ENCODE results near the gene GNMT.
"Not testable (repeated sequence)": the region's sequence is repeated elsewhere in the genome, so short reads cannot be mapped to it uniquely, and the experiment has no call there.

The GNMT gene

DNA sequence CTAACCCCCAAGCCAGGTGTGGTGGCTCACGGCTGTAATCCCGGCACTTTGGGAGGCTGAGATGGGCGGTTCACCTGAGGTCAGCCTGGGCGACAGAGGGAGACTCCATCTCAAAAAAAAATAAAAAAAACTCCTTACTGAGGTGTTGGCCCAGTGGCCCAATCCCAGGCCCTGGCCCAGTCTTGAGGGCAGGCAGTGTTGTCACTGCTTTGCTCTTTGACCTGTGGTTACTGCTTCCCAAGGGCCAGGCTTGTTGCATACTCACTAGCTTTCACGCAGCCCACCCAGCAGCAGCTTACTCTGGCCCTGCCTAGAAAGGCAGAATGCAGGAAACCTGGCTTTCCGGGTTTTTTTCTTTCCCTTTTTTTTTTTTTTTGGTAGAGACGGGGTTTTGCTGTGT is 18.1 kb upstream of the GNMT start:
- DNase-seq: no peak

DNA sequence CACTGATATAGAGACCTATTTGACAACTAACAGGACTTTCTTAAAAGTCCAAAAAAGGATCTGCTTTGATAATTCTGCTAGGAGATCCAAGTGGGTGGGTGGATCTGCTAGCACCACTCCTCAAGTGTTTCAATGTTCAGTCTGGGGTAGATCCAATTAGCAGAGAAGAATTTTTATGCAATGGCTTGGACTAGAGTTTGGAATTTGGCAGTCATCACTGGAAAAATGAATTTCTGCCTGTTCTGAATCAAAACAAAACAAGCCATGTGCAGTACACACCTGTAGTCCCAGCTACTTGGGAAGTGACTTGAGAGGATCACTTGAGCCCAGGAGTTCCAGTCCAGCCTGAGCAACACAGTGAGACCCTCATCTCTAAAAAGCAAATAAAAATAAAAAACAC is 12.6 kb upstream of the GNMT start:
- DNase-seq: no peak

DNA sequence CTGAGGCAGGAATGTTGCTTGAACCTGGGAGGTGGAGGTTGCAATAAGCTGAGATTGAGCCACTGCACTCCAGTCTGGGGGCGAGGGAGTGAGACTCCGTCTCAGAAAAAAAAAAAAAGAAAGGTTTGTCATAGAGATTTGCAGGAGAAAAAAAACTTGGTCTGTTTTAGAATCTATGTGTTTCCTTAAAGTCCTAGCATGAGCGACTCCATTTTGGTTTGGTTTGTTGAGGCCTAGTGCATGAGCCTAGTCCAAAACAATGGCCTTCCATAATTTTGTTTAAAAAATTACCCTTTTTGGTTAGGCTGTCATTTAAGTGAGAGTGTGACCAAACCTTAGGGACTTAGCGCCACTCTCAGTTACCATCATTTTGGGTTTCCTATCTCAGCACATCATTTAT is 8.2 kb upstream of the GNMT start:
- no peak for DNase-seq

DNA sequence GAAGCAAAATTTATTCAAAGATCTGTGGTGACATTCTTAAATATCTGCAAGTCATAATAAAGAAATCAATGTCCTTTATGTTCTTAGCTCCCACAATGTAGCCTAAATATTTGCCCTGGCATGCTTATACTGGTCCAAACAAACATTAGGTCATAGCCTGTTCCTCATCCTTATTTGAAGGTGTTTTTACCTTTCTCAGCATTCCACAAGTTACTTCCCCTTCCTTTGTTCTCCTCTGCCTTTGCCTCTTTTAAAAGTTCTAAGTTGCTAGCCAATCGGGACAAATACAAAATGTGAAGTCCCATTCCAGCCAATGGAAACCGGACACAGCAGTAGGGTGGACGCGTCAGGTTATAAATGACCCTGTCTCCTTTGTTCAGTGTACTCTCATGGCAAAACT is 6.1 kb upstream of the GNMT start:
- not testable (repeated sequence) for DNase-seq

DNA sequence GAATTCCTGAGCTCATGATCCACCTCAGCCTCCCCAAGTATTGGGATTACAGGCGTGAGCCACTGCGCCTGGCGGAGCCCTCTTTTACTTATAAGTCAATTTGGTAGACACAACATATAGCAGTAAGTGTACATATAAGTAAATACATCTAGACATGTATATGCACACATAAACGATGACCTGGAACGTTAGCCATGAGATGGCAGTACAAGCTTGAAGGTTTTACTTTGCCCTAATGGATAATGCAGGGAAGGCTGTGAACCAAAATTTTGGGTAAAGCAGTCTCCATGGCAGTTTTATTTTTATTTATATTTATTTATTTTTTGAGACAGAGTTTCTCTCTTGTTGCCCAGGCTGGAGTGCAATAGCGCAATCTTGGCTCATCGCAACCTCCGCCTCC is 2.4 kb upstream of the GNMT start:
- no peak for DNase-seq

DNA sequence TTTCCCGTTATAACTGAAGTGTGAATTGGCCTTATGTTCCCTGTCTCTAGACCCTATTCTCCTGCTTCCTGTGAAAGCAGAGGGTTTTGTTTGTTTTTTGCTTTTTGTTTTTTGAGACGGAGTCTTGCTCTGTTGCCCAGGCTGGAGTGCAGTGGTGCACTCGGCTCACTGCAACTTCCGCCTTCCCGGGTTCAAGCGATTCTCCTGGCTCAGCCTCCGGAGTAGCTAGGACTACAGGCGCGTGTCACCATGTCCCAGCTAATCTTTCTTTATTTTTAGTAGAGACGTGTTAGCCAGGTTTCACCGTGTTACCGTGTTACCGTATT is 674 bp upstream of the GNMT start:
- DNase-seq: no peak

DNA sequence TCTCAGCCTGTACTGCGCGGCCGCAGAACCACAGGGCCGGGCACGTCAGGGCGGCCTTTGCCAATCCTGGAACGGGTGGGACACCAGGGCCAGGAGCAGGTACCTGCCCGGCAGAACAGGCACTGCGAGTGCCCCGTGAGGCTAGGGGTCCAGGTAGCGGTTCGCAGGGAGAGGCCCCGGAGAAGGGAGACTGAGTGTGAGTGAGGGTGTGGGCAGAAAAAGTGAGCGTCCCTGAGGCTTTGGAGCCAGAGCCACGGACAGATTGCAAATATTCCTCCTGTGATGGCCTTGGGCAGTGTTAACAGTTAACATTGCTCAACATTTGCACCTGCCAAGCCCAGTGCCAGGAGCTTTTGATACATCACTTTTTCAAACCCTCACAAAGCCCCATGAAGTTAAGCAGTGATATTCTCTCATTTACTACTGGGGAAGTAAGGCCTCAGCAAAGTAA is 491 bp downstream of the GNMT start:
- DNase-seq: no peak

DNA sequence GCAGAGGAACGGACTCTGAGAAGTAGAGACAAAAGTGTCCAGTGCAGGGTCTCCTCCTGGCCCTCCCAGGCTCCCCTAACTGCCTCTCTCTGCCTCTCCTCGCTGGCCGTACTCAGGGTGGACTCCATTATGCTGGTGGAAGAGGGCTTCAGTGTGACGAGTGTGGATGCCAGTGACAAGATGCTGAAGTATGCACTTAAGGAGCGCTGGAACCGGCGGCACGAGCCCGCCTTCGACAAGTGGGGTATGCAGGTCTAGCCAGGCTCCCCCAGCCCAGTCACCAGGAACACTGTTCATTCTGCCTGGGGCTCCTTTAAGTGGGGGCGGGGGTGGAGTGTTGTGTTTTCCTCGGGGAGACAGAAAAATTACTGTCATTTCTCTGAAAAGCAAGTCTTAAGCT is 1.5 kb downstream of the GNMT start:
- no peak for DNase-seq

DNA sequence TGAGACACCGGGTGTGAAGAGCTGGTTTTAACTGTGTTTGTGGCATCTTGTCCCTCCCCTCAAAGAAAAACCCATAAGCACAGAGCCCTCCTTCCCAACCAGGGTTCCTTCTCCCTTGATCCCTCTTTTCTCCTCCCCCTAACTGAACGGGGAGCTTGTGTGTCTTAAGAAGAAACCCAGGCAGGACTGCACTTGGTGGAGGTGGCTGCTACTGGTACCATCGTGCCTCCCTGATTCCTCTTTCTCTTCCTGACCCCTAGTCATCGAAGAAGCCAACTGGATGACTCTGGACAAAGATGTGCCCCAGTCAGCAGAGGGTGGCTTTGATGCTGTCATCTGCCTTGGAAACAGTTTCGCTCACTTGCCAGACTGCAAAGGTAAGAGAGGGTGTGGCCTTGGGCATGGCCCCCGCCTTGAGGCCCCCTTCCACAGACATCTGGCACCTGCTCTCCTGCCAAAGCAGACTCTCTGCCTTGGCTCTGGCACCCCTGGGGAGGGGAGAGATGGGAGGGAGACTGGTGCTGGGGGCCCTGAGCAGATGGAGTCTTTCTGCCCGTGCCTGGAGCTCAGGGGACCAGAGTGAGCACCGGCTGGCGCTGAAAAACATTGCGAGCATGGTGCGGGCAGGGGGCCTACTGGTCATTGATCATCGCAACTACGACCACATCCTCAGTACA is 2.1 kb downstream of the GNMT start:
- no peak for DNase-seq

DNA sequence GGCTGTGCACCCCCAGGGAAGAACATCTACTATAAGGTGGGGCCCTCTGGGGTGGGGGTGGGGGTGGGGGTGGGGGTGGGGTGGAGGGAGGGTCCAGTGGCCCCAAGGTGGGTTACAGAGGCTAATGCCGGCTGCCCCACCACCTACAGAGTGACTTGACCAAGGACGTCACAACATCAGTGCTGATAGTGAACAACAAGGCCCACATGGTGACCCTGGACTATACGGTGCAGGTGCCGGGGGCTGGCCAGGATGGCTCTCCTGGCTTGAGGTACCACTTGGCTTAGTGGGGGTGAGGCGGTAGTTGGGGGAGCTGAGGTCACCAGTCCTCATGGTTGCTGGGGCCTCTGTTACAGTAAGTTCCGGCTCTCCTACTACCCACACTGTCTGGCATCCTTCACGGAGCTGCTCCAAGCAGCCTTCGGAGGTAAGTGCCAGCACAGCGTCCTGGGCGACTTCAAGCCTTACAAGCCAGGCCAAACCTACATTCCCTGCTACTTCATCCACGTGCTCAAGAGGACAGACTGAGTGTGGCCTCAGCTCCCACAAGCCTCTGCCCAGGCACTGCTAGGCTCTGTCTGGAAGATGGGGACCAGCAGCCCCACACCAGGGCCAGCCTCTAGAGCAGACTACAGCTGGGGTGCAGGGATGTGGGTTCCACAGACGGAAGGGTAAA is 2.8 kb downstream of the GNMT start:
- no peak for DNase-seq

DNA sequence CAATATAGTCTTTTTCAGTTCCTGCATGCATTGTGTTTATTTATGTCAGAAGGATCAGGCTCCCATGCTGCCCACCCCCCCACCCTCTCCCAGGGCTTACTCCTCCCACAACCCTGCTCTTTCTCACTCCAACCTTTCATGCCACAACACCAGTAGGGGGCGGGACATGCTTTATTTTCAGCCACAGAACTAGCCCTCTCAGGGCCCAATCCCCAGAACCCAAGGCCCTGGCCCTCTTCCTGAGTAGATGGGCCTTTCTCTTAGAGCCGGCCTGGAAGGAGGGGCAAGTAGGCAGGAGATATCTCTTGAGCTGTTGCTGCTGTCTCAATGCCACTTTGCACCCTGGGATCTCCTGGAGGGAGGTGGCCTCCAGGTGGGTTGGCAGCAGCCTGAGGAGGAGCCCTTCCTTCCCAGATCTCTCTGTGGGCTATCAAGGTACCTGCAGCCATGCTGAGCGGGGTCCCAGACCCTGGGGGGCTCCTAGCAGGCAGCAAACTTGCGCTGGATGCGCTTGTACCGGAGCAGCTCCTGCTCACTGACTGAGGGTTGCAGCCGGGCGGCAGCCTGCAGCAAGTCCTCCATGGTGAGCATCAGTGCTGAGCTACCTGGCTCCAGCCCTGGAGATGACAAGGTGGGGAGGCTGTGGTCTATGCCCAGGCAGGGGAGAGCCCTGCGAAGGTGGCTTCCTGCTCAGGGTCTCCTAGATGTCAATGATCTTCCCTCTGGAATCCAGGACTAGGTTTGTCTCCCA is 3.5 kb downstream of the GNMT start:
- DNase-seq: no peak

DNA sequence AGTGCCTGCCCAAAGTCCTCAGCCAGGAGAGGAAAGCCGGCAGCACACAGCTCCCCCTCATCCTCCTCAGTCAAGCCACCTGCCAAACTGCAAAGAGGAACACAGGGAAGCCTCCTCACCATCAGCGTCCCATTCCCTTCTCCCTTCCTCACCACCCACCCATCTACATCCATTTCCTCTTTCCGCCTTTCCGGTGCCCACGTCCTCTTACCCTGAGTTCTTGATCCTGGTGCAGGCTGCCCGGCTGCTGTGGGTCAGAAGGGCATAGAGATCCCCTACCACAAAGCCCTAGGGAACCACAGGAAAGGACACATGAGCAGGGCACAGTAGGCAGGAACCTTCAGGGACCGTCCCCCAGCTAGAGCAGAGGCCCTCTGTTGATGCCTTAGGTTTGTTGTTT is 6.0 kb downstream of the GNMT start:
- no peak for DNase-seq

DNA sequence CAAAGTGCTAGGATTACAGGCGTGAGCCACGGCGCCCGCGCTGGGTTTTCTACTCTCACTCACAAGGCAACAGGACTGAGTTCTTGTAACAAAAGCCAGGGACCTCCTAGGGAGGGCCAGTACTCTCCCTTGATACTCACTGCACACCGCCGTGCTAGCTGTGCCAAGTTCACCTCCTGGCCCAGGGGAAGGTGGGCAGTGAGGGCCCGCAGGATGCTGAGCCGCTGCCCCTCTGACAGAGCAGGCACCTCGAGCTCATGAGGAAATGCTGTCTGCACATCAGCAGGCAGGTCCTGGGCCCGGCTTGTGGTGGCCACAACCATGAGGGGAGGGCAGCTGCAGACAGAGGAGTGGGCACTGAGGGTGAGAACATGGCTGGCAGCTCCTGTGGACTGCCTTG is 6.7 kb downstream of the GNMT start:
- no peak for DNase-seq

DNA sequence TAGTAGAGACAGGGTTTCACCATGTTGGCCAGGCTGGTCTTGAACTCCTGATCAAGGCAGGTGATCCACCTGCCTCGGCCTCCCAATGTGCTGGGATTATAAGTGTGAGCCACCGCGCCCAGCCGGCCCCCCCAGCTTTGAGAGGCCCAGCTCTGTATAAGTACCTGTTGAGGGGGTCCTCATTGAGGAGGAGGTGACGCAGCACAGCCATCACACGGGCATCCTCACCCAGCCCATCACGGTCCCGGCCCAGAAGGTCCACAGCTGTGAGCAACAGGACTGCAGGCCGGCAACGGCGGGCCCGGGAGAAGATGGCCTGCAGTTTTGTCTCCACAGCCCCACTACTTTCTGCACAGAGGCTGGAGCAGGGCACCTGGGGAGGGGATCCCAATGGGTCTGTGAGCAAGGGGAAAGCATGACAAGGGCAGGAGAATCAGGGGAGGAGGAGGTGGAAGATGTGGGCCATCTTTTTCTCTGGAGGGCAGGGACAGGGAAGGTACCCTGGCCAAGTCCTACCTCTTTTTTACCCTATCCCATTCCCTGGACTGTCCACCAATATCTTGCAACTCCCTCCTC is 7.7 kb downstream of the GNMT start:
- no peak for DNase-seq

DNA sequence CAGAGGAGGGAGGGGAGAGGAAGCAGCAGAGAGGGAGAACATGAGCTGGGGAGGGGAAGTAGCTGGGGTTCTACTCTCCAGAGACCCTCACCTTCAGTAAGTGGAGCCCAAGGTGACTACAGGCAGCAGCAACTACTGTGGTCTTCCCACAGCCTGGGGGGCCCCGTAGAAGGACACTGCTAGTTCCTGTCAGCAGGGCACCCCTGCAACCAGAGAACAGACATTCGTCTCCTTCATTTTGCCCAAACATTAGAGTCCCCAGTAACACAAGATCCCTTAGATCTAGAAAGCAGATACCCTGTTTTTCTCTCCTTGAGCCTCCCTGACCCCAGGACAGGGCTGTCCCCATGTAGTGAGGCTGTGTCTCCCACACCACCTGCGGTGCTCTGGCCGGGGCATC is 8.2 kb downstream of the GNMT start:
- DNase-seq: no peak

DNA sequence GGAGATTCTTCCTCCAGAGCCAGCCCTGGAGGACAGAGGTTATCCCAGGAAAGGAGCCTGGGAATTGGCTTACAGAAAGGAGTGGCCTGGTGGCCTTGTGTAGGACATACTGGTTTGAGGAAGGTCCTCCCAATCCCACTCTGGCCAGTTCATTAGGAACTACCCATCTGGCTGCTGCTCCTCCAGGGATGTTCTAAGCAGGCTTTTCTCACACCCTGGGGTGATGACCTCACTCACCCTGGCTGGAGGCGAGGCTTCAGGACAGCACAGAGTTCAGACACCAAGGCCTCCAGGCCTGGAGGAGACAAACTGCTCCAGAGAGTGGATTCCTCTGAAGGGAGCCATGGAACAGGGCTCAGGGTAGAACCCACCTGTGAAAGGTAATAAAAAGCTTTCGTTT is 8.9 kb downstream of the GNMT start:
- no peak for DNase-seq

DNA sequence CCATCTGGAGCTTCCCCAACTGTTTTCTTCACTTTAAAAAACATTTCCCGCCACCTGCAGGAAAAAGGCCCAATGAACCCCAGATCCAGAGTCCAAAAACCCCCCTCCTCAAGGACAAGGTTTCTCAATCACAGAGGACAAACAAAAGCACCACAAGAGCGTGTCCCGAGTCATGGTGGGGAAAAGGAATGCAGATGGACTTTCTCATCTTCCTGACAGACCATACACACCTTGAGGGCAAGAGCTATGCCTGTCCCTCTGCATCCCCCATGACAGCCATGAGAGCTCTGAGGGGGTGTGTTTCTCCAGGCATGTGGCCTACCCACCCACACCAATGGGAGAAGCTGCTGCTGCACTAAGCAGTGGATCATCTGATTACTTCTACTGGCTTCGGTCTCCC is 9.4 kb downstream of the GNMT start:
- no peak for DNase-seq

DNA sequence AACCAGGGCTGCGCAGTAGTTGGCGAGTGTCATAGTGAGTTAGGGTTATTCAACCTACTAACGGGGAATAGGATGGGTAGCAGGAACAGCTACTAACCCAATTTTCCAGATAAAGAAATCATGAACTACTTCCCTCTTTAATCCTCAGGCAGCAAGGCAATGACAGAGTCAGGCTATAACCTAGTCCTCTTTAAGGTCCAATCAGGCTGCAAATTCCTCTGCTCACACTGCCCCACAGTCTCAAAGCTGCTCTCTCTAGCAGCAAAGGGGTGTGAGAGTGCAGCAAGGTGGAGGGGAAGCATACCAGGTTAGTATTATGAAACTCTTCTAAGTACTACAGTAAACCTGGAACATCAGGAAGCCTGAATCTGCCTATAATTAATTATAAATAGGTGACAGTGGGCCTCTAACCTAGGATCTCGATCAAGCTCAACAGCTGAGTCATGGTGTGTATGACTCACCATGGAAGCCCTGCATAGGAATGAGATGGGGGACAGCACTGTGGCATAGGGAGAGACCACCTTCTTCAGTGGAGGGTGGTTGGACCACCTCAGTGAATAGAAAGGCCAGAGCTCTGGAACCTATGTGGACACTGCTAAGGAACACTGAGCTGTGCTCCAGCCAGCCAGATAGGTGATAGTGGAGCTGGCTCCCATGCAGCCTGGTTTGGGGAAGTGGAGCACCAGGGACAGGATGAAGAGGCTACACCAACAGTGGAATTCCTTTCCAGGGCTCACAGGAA is 10.5 kb downstream of the GNMT start:
- DNase-seq: no peak

DNA sequence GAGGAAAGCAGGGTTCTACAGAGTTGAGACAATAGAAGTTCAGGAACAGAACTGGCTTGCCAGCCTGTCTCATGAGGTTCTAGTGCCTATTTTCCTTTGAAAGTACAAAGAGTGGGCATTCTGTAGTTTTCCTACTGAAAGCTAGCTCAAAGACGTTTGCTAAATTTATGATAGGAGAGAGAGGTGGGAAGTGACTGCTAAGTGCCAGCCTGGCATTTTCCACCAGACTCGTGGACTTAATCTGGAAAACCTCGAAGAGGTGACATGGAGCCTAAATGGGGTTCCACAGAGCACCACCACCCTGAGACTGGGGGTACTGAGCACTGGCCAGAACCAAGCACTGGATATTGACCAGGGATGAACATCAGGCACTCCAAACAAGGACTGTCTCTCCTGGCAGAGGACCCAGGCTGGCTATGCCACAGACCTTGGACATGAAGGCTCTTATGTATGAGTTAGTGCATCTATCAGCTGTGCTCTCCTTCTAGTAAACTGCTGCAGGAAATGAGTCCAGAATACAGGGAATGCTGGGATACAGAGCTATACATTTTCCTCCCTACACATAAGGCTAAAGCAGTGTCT is 11.3 kb downstream of the GNMT start:
- DNase-seq: no peak

DNA sequence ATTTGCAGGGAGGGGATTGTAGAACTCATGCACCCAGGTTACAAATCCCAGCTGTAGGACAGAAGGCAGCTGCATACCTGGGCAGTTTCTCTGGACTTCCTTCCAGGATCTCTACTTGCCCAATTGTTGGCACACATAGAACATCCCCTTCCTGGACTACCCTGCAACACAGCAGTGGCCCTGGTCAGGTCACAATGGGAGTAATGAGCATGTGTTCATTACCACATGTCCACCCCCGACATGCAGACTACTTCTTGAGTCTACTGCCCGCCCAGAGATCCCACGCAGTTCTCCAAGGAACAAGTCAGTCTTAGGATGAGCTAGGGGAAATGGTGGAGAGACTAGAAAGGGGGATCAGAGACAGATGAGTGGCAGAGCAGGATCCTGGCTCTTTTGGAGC is 13.4 kb downstream of the GNMT start:
- DNase-seq: no peak

DNA sequence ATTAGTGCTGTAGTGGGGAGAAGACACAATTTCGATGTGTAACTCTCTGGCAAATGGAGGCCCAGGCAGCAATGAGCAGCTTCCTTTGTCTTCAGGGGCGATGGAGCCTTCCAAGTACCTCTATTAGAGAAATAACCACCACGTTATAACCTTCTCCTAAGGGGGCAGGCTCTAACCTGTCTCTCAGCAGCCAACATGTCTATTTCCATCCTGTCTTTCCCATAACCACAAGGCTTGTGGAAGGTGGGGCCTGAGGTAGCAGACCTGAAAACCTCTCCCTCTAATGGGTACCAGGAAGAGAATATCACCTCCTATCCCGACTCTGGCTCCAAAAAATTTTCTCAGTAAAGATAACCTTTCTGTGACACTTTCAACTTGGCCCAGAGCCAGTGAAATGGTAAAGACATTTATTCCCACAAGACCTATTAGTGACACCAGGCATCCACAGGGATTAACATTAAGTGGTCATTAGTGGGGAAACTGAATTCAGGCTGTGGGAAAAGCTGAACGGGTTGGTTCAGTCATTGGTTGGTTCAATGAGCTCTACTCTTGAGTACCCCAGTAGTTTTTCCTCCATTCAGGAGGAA is 14.5 kb downstream of the GNMT start:
- no peak for DNase-seq

DNA sequence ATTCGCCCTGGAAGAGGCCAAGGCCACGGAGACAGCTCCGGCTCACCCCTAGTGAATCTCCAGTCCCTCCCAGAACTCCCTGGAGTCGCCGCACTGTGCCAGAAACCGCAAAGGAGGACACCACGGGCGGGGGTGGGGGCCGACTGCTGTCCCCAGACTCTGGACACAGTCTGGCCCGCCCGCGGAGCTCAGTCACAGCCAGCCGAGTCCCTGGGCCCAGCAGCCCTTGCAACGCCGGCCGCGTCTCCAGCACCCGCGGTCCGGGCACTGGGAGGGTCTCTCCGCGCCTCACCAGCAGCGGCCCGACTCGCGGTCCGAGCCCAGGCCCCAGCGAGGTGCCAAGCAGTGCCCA is 17.9 kb downstream of the GNMT start:
- no peak for DNase-seq
